Measurements from ENCODE around the gene B3GNT2. TPM values are rescaled to one million over a fixed set of nuclear protein-coding genes. Genes with fewer than 3 reads are reported as not detected.

B3GNT2 gene
- total RNA-seq, 1 experiment from 2014 or later: 50.5 TPM

- no peaks in the 10 kb centered on the region for H3K27me3 Mint-ChIP-seq (ENCODE audit: insufficient read depth, unreplicated experiment)
- no peaks in the 10 kb centered on the region for H3K9me3 Mint-ChIP-seq (ENCODE audit: unreplicated experiment)
- Histone ChIP-seq H3K4me1 (peaks cover 18% of the 10 kb centered on the region), H3K27me3 (replicated peaks; ENCODE audit: control insufficient read depth, insufficient read depth, low read length) (no peaks in the 10 kb centered on the region), H3K36me3 (ENCODE audit: control insufficient read depth, insufficient read depth, low read length) (peaks cover 1% of the 10 kb centered on the region; the same call in 1 of the 2 replicates), H3K4me3 (ENCODE audit: low read depth, low read length) (no peak overlapping the region), H3K9me3 (no peaks in the 10 kb centered on the region)
- ChIA-PET CTCF (interaction anchor here (0.6 kb wide), 1 partner anchor 185 kb away, joined by 3 read pairs; no protein-coding TSS in a partner anchor), POLR2A (interaction anchor here (0.6 kb wide), 1 partner anchor 50 kb away, joined by 3 read pairs; no protein-coding TSS in a partner anchor)
- no peak overlapping the region for H3K4me3 Mint-ChIP-seq (ENCODE audit: unreplicated experiment)
- H3K27ac Mint-ChIP-seq (ENCODE audit: unreplicated experiment): no peak overlapping the region
- no peak for DNase-seq
- no TSS peak for BruUV-seq (replicated peaks)
- H3K36me3 Mint-ChIP-seq (ENCODE audit: insufficient read depth, unreplicated experiment): peaks cover 87% of the 10 kb centered on the region
- intact Hi-C loops (cut with micrococcal nuclease; ENCODE audit: unreplicated experiment): loop anchor here (5.0 to 10.0 kb wide), 3 partner anchors 105 to 233 kb away; no protein-coding TSS in a partner anchor
- TF ChIP-seq CTCF (IDR thresholded peaks at IDR 0.05; ENCODE audit: insufficient read depth in 1 of 2, low read depth in 1 of 2, low read length in 1 of 2, severe bottlenecking in 1 of 2, unreplicated experiment in 1 of 2): no peak
- H3K4me1 Mint-ChIP-seq (ENCODE audit: low read depth, unreplicated experiment): peaks cover 15% of the 10 kb centered on the region
Measured at GRCh38 chr2:62227386-62228075, 31.6 kb downstream of the B3GNT2 start.

GRCh38 chr2:62229082-62229605 is 33.2 kb downstream of the B3GNT2 start:
- no peak for DNase-seq
- Mint-ChIP-seq H3K4me1 (ENCODE audit: low read depth, unreplicated experiment) (peaks cover 9% of the 10 kb centered on the region), H3K27ac (ENCODE audit: unreplicated experiment) (peak overlapping the region; percentile 13), H3K36me3 (ENCODE audit: insufficient read depth, unreplicated experiment) (peaks cover 72% of the 10 kb centered on the region), H3K9me3 (ENCODE audit: unreplicated experiment) (no peaks in the 10 kb centered on the region), H3K27me3 (ENCODE audit: insufficient read depth, unreplicated experiment) (no peaks in the 10 kb centered on the region), H3K4me3 (ENCODE audit: unreplicated experiment) (no peak overlapping the region)
- H3K4me3 ChIP-seq (ENCODE audit: low read depth, low read length): no peak overlapping the region
- BruUV-seq (replicated peaks): no TSS peak
- CTCF ChIA-PET: no interaction called here
- H3K36me3 ChIP-seq (ENCODE audit: control insufficient read depth, insufficient read depth, low read length): peaks cover 2% of the 10 kb centered on the region; the same call in 1 of the 2 replicates
- TF ChIP-seq CTCF (IDR thresholded peaks at IDR 0.05; ENCODE audit: insufficient read depth in 1 of 2, low read depth in 1 of 2, low read length in 1 of 2, severe bottlenecking in 1 of 2, unreplicated experiment in 1 of 2): no peak
- H3K27me3 ChIP-seq (replicated peaks; ENCODE audit: control insufficient read depth, insufficient read depth, low read length): no peaks in the 10 kb centered on the region
- peaks cover 14% of the 10 kb centered on the region for H3K4me1 ChIP-seq
- intact Hi-C loops (cut with micrococcal nuclease; ENCODE audit: unreplicated experiment): loop anchor here (5.0 to 10.0 kb wide), 3 partner anchors 103 to 234 kb away; no protein-coding TSS in a partner anchor
- POLR2A ChIA-PET: no interaction called here
- no peaks in the 10 kb centered on the region for H3K9me3 ChIP-seq

GRCh38 chr2:62231541-62231940 is 35.6 kb downstream of the B3GNT2 start:
- BruUV-seq (replicated peaks): no TSS peak
- H3K27me3 Mint-ChIP-seq (ENCODE audit: insufficient read depth, unreplicated experiment): no peaks in the 10 kb centered on the region
- intact Hi-C loops (cut with micrococcal nuclease; ENCODE audit: unreplicated experiment): no loop called here
- Histone ChIP-seq H3K4me3 (ENCODE audit: low read depth, low read length) (no peak overlapping the region), H3K4me1 (no peaks in the 10 kb centered on the region), H3K9me3 (no peaks in the 10 kb centered on the region), H3K36me3 (ENCODE audit: control insufficient read depth, insufficient read depth, low read length) (peaks cover 2% of the 10 kb centered on the region; the same call in 1 of the 2 replicates), H3K27me3 (replicated peaks; ENCODE audit: control insufficient read depth, insufficient read depth, low read length) (no peaks in the 10 kb centered on the region)
- ChIA-PET CTCF (no interaction called here), POLR2A (no interaction called here)
- H3K27ac Mint-ChIP-seq (ENCODE audit: unreplicated experiment): no peak overlapping the region
- H3K4me3 Mint-ChIP-seq (ENCODE audit: unreplicated experiment): no peak overlapping the region
- DNase-seq: peak in 1 of 2 experiments; percentile 30
- TF ChIP-seq CTCF (IDR thresholded peaks at IDR 0.05; ENCODE audit: insufficient read depth in 1 of 2, low read depth in 1 of 2, low read length in 1 of 2, severe bottlenecking in 1 of 2, unreplicated experiment in 1 of 2): no peak
- H3K4me1 Mint-ChIP-seq (ENCODE audit: low read depth, unreplicated experiment): no peaks in the 10 kb centered on the region
- peaks cover 58% of the 10 kb centered on the region for H3K36me3 Mint-ChIP-seq (ENCODE audit: insufficient read depth, unreplicated experiment)
- H3K9me3 Mint-ChIP-seq (ENCODE audit: unreplicated experiment): no peaks in the 10 kb centered on the region
